NCI-H1092 treated with DMSO at 0.1 percent for 48 hours (cell line): Measurements from ENCODE around the gene DNAJB12.
"Not testable (repeated sequence)": the region's sequence is repeated elsewhere in the genome, so short reads cannot be mapped to it uniquely, and the experiment has no call there.

Experiments used
- DNase-seq: peaks from one replicate; lab custom pipeline; 2025; lab: John Stamatoyannopoulos, UW

DNAJB12 gene

GRCh38 chr10:72354356-72355213, at the start of gene DNAJB12:
Gene DNAJB12 (minus strand): TSS chr10:72354919. CDS start chr10:72354897, 22 bp downstream.
- peak; percentile 87 for DNase-seq

DNA sequence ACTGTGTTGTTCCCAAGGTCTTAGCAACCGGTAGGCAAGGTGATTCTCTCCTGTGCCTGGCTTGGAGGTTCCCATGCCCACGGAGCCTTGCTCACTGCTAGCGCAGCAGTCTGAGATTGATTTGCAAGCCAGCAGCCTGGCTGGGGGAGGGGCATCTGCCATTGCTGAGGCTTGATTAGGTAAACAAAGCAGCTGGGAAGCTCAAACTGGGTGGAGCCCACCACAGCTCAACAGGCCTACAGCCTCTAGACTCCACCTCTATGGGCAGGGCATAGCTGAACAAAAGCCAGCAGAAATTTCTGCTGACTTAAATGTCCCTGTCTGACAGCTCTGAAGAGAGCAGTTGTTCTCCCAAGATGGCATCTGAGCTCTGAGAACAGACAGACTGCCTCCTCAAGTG, 40.9 kb upstream of the DNAJB12 start:
- not testable (repeated sequence) for DNase-seq

DNA sequence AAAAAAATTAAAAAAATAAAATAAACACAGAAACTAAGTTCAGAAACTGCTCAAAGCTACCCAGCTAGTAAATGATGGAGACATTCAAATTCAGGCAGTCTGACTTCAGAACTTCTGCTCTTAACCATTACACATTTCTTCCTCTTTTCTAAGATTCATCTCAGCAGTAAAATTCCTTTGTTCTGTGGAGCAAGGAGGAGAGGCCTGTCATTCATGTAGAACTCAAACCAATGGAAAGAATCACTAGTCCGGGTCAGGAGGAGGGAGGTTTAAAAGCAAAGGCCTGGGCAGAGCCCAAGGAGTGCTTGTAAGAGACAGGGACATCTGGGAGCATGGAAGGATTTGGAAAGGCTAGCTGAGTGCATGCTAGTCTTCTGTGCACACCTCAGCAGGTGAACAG, 37.9 kb upstream of the DNAJB12 start:
- DNase-seq = no peak

DNA sequence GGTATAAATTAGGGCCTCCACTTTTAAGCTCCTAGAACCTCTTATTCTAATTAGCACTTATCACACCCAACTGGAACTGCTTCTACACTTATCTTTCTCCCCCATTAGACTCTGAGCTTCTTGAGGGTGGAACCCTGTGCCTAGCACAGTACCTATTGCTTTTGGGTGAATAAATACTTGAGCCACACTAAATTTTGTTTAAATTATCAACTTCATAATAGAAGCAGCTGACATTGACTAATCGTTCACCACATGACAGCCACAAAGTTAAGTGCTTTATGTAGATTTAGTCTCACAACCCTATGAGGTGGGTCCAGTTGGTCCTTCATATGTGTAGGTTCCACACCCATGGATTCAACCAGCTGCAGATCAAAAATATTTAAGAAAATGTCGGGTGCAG, 36.0 kb upstream of the DNAJB12 start:
- DNase-seq = no peak

DNA sequence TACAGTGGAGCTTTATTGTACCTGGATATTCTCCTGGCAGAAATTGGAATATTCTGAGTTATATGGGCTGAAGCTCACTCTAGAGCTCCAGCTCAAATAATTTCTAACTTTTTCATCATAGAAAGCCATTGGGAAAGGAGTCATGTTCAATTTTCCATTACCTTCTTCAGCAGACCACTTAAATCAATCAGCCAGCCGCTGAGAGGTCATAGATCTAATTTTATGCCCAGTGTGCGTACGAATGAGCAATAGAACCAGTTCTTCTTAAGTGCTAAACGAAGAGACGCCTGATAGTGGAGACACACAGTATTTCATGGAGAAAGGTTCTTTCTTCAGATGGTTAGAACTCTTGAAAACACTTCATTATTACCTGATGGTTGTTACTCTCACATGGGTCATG, 35.0 kb upstream of the DNAJB12 start:
- no peak for DNase-seq

GRCh38 chr10:72389014-72389413, 34.3 kb upstream of the DNAJB12 start:
- DNase-seq = no peak

DNA sequence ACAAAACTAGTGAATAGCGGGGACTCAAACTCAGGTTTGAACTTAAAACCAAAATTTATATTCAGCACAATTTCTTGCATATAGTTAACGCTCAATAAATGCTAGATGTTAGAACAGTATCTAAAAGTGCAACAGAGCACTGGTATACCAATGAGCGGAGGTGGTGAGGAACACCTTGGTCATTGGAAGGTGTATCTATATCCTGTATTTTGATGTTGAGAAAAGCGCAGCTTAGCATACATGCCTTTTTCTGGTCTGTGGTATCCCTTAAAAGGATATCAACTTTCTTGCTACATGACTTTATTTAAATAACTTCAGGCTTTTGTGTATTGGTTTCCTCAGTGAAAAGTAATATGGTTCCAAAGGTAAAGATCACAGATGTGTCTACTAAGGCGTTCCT, 33.3 kb upstream of the DNAJB12 start:
- DNase-seq = no peak

DNA sequence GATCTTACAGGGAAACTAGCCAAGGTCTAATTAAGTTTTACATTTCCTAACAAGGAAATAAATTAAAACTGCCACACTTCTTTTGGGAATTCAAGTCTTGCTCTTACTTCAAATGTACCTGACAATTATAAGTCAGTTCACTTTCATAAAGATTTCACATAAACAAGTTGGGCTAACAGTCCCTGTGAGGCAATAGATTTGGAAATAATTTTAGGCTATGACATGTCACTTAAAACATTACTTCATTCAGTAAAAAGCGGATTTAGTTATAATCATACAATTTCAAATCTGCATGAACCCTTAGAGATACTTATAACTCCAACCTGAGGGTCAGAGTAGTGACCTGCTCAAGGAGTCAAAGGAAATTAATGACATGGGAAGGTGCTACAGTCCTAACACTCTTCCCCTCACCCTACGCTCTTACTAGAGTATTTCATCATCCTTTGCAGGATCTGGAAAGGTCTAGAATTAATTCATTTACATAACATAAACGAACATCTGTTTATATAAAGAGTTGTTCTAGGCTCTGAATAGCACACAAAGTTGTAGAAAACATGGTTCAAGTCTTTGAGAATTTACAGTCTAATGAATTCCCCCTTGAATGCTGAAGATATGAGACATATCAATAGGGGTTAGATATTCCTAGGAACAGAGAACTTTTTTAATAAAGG, 32.3 kb upstream of the DNAJB12 start:
- no peak for DNase-seq

DNA sequence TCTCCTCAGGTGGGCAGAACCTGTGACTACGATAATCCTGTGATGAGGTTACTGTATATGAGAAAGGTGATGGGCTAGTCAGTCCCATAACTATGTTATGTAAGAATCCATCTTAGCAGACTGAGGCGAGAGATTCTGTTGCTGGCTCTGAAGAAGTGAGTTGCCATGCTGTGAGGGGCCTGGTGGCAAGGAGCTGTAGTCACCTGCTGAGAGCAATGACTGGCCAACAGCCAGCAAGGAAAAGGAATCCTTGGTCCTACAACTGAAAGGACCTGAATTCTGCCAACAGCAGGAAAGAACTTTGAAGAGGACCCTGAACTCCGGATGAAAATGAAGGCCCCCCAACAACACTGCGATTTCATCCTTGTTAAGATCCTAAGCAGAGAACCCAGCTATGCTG, 31.0 kb upstream of the DNAJB12 start:
- DNase-seq = no peak

- DNase-seq = not testable (repeated sequence)
Observed at GRCh38 chr10:72384982-72385381, 30.3 kb upstream of the DNAJB12 start.

DNA sequence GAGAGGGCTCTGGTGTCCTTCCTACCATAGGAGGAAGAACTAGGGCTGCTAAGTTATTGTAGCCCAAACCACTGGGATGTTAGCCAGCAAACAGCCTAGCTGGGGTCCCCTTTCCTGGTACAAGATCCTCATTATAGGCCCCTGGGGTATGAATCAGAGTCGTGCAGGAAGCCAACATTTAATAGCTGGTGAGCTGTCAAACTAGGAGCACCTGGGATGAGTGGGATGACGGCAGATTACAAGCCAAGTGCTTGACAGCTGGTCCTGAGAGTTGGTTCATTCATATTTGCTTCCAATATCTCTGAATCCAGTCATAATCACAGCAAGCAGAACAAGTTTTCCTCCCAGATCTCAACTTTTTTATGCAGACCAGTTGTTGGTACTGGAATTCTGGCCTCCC, 25.1 kb upstream of the DNAJB12 start:
- DNase-seq = no peak

GRCh38 chr10:72379062-72379461, 24.3 kb upstream of the DNAJB12 start:
- DNase-seq = no peak

DNA sequence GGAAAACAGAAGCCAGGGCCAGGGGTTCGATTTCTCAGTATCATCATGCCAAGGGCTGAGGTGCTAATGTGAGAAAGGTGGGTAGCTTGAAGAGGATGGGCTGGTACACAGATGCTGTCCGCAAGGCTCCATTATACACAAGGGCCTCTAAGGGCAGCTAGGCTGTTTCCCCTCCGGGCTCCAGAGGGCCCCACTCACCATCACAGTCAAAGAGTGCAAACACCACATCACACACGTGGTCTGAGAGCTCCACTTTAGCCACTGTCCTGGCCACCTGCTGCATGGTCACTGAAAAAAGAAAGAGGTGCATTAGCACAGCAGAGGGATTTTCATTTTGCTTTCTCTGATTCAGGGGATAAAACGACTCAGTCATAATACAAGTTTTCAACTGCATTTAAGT, 20.9 kb upstream of the DNAJB12 start:
- no peak for DNase-seq

DNA sequence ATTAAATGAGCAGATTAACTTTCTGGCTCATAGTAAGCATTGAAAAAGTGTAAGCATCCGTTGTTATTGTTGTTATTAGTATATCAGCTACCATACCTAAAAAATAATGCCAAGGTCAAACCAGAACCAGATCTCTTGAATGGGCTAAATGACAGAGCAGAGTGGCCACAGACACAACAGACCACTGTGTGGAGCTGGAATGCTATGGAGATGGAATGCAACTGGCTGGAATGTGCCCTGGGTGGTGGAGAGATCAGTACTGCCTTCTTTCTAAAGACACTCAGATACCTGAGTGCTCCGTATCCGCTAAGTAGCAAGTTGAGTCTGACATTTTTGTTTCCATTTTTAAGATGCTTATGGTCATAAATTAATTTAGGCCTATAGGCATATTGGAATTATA, 20.5 kb upstream of the DNAJB12 start:
- DNase-seq = no peak

DNA sequence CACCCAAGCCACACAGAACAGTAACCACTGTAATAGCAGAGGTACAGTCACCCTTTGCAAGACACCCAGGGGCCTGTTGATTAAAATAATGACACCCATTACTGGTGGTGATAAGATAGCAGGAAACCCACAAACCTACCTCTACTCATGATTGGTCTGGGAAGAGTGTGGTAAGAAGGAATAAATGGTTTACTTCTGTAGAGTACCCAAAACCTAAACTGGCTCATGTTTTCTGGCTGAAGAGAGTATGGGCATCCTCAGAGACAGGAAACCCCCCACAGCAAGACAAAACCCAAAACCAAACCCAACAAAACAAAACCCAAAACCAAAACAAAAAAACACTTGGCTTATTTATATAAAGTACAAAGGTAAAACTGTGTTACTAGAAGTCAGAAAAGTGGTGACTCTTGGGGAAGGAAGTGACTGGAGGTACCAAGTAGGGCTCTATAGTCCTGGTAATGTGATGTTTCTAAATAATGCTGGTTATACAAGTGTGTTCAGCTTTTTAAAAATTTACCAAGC, 15.5 kb upstream of the DNAJB12 start:
- no peak for DNase-seq

DNA sequence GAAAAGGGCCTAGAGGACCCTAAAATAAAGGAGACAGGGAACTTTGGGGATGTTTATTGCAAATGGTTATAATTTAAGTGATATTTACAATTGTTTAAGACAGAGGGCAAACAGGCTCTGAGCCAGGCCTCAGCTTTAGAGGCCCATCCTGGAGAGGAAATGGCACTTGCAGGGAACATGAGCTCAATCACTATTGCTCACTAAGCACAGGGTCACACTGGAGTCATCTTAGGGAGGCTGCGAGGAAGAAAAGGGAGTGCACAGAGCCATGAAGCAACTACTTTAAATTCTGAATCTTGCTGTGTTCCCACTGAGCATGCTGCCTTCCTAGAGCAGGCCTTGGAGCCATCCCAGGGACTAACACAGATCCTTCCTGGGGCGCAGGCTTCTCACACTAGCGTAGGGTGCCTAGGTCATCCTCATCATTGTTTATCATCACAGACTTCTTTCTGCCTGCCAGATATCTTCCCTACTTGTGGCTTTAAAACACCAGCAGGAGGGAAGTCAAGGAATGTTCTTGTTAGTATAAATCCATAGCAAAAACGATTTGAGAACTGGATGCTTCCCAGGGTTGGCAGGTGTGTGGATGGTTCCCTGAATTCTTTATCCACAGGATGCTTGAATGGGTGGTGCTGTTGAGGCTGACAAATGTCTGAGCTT, 12.7 kb upstream of the DNAJB12 start:
- no peak for DNase-seq

GRCh38 chr10:72365106-72365895, 10.6 kb upstream of the DNAJB12 start:
- no peak for DNase-seq

DNA sequence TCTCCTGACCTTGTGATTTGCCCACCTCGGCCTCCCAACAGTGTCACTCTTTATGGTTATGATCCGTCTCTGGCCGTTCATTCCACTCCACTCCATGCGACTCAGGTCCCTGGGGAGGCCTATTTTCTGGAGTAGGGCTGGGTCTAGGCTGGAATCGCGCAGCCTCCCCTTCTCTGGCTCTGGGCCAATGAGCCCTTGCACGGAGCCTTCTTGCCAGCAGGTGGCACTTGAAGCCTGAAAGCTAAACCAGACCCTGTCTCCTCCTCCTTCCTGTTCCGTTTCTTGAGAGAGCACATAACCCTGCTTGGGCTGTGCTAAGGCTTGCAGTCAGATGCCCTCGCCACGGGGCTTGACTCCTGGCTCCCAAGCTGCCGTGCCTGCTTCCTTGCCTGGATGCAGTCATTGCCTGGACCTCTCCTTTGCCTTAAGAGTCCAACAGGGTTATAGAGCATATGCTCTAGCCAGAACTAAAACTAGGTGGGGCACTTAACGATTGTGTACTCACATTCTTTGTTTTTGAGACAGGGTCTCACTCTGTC, 9.6 kb upstream of the DNAJB12 start:
- peak; percentile 74 for DNase-seq

DNA sequence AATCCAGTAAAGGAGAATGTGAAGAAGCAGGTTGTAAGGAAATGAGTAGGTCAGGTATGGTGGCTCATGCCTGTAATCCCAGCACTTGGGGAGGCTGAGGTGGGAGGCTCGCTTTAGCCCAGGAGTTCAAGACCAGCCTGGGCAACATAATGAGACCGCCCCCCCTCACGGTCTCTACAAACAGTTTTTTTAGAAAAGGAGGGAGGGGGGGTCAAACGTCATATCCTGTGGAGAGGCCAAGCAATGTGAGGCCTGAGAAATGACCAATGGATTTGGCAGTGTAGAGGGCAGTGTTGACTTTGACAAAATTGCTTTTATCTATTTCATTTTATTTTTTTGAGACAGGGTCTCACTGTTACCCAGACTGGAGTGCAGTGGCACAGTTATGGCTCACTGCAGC, 2.3 kb upstream of the DNAJB12 start:
- no peak for DNase-seq

DNA sequence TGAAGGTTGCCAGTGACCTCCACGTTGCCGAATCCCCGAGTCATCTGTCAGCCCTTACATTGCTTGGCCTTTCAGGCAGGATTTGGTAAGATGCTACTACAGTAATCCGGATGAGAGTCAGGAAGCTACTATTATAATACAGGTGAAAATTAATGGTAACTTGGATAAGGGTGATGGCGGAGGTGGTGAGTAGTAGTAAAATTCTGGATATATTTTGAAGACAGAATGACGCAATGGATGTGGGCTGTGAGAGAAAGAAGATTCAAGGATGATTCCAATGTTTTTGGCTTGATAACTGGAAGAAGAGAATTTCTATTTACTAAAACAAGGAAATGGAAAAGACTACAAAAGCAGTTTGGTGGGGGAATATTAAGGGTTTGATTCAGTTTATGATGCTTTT, 1.4 kb upstream of the DNAJB12 start:
- no peak for DNase-seq

DNA sequence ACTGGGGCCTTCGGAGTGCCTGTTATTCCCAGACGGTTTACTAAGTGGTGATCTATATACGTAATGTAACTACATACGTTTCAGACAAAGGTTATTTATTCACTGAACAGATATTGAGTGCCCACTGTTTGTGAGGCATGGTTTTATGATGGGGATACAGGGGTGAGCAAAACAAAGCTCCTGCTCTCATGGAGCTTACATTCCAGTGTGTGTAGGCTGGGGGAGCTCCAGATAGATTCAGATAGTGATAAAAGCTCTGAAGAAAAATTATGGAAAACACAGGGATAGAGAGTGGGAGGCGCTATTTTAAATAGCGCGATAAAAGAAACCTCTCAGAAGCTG, 466 bp upstream of the DNAJB12 start:
- no peak for DNase-seq

- DNase-seq = no peak
Observed at GRCh38 chr10:72353965-72354355, 759 bp downstream of the DNAJB12 start.
